Activated naive CD4-positive, alpha-beta T cell treated with anti-CD3 and anti-CD28 coated beads for 36 hours (primary cell): ENCODE measurements around the gene ALX1. TPM values are rescaled to one million over a fixed set of nuclear protein-coding genes. Genes with fewer than 3 reads are reported as not detected.

Source experiments
- CTCF ChIA-PET: fragments of 350-600 bp; sonication (Branson Sonifier 250); formaldehyde crosslinking; loops from one replicate; lab custom pipeline; 2021; ENCODE audit warnings: antibody characterized with exemption; lab: Charles Lee
- DNase-seq: peaks from one replicate; pipeline ENCODE4 v3.0.0-alpha.2; 2020
- H3K27ac Mint-ChIP-seq: one replicate; pipeline ENCODE4 v1.8.0; 2021; ENCODE audit warnings: mild to moderate bottlenecking, mixed read lengths
- H3K27me3 Mint-ChIP-seq: one replicate; pipeline ENCODE4 v1.8.0; 2021; ENCODE audit warnings: low read depth, mixed read lengths
- H3K36me3 Mint-ChIP-seq: one replicate; pipeline ENCODE4 v1.8.0; 2021; ENCODE audit warnings: low read depth, mixed read lengths
- H3K4me1 Mint-ChIP-seq: one replicate; pipeline ENCODE4 v1.8.0; 2021; ENCODE audit warnings: low read depth, mixed read lengths
- H3K4me3 Mint-ChIP-seq: one replicate; pipeline ENCODE4 v1.8.0; 2021; ENCODE audit warnings: mild to moderate bottlenecking, moderate library complexity, mixed read lengths
- H3K9me3 Mint-ChIP-seq: one replicate; pipeline ENCODE4 v1.8.0; 2021; ENCODE audit warnings: mixed read lengths
- intact Hi-C: fragments of 100-400 bp; cut with micrococcal nuclease; formaldehyde crosslinking; loops from one replicate; pipeline ENCODE4 v1.15.1; 2023
- total RNA-seq, 2 experiments: library from RNA; stranded (reverse); gene quantifications; one replicate each; pipeline ENCODE4 v1.2.3, GENCODE V29; 2021

ALX1 gene
- total RNA-seq, 2 experiments from 2014 or later: not detected

GRCh38 chr12:85277900-85278597 is 2.0 kb upstream of the ALX1 start:
- H3K36me3 Mint-ChIP-seq: no peaks in the 10 kb centered on the region
- peaks cover 60% of the 10 kb centered on the region for H3K27me3 Mint-ChIP-seq
- intact Hi-C loops: no loop called here
- H3K4me3 Mint-ChIP-seq: no peak overlapping the region
- H3K9me3 Mint-ChIP-seq: no peaks in the 10 kb centered on the region
- peaks cover 7% of the 10 kb centered on the region for H3K4me1 Mint-ChIP-seq
- no peak overlapping the region for H3K27ac Mint-ChIP-seq
- CTCF ChIA-PET: no interaction called here
- no peak for DNase-seq

DNA sequence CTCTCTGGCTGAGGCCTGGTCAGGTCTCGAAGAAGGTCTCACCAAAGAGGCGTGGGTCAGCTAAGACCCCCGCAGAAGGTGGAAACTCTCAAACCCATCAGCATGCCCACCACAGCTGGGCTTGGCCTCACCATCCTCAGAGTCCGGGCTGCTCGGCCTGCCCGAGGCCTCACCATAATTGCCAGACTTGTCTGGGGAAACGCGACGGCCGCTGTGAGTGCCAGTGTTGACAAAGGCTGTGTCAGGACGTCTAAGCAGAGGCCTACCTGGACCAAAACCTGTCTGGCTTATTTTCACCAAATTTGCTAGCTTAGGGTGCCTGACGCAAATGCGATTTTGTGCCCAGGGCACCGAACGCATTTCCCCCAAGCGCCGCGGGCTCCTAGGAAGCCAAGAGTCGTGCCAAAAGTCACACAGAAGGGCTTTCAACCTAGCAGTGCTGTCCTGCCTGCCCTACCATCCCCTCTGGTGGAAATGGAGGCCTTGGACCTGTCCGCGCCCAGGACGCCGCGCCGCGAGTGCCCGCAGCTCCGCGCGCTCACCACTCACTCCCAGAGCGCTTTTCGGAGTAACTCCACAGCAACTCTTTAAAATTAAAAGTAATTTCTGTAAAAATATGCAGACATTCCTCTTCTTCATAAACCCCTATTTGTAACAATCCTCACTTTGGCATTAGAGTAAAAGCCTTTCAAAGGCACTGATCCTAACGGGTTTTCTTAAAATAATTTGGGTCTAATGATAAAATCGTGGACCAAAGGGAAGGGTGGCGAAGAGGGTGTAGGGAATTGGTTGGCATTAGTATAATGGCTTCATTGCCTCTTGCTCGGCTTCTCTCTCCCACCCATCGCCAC is 1.2 kb upstream of the ALX1 start:
- Mint-ChIP-seq H3K36me3 (no peaks in the 10 kb centered on the region), H3K4me3 (no peak overlapping the region), H3K4me1 (peaks cover 7% of the 10 kb centered on the region), H3K27ac (no peak overlapping the region), H3K27me3 (peaks cover 53% of the 10 kb centered on the region), H3K9me3 (no peaks in the 10 kb centered on the region)
- intact Hi-C loops: no loop called here
- no peak for DNase-seq
- CTCF ChIA-PET: no interaction called here

DNA sequence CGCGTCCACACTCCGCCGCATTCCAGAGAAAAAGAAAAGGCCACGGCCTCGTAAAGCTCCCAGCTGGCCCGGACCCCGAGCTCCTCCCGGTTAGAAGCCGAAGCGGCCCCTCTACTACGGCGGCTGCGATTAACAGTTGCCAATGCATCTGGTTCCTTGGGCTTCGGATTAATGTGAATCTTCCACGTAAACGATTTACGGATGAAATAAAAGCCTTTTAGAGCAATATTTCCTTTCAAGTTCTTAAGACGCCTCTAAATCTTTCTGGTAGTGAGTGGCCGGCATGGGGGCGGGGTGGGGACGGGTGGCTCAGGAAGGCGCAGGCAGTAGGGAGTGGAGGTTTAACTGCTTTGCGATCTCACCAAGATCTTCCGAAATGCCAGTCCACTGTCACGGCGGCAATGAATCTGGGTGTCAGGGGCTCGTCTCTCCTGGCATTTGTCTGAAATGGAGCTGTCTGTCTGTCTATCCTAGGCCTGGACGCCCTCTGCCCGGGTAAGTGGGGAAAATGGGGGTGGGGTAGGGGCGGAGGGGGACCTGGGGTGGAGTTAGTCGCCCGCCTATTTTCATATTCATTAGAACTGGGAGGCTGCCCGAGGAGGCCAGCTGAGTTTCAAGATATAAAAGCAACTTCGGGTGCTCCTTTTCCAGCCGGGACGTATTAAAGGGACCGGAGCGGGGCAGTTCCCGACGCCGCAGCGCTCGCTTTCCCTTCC is 413 bp upstream of the ALX1 start:
- DNase-seq: peak; percentile 3
- Mint-ChIP-seq H3K27me3 (peaks cover 48% of the 10 kb centered on the region), H3K4me1 (peaks cover 7% of the 10 kb centered on the region), H3K4me3 (no peak overlapping the region), H3K9me3 (no peaks in the 10 kb centered on the region), H3K27ac (no peak overlapping the region), H3K36me3 (no peaks in the 10 kb centered on the region)
- intact Hi-C loops: no loop called here
- CTCF ChIA-PET: no interaction called here

- CTCF ChIA-PET: no interaction called here
- H3K4me3 Mint-ChIP-seq: no peak overlapping the region
- DNase-seq: no peak
- peaks cover 7% of the 10 kb centered on the region for H3K4me1 Mint-ChIP-seq
- intact Hi-C loops: no loop called here
- H3K27ac Mint-ChIP-seq: no peak overlapping the region
- no peaks in the 10 kb centered on the region for H3K9me3 Mint-ChIP-seq
- no peaks in the 10 kb centered on the region for H3K36me3 Mint-ChIP-seq
- peaks cover 42% of the 10 kb centered on the region for H3K27me3 Mint-ChIP-seq
Measured at GRCh38 chr12:85280984-85281630, 1.1 kb downstream of the ALX1 start.

DNA sequence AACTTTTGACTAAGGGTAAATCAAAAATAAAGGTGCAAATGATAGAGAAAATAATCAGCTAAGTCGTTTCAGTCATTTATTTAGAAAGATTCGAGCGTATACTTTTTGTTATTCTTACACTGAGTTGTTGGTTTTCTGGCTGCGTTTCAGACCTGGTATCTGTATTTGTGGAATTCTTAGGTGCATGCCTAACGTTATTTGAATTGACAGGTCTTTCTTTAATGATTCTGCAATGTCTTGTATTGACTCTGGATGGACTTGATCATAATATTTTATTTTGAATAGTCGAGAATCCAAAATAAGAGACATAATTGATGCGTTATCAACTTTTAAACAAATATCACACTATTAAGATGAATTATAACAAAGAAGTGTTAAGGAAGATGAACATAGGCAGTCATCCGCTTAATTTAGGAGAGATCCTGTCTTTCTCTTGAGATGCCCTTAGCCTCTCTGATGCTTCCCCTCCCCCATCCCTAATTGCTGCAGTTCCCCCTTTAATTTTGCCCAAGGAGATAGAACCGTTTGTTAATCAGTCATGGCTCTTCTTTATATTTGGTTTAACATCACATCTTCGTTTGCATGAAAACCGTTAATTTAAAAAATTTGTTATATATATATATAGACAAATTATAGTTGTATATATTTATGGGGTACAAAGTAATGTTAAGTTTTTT is 1.8 kb downstream of the ALX1 start:
- Mint-ChIP-seq H3K4me1 (peaks cover 7% of the 10 kb centered on the region), H3K27me3 (peaks cover 37% of the 10 kb centered on the region), H3K4me3 (no peak overlapping the region), H3K36me3 (no peaks in the 10 kb centered on the region), H3K9me3 (no peaks in the 10 kb centered on the region), H3K27ac (no peak overlapping the region)
- intact Hi-C loops: no loop called here
- CTCF ChIA-PET: no interaction called here
- DNase-seq: no peak

DNA sequence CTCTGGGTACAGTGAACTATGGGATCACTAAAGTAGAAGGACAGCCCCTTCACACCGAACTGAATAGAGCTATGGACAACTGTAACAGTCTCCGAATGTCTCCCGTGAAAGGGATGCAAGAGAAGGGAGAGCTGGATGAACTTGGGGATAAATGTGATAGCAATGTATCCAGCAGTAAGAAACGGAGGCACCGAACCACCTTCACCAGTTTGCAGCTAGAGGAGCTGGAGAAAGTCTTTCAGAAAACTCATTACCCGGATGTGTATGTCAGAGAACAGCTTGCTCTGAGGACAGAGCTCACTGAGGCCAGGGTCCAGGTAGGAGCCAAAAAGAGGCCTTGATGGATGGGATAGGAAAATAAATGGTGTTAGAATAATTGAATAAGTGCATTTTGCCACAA is 3.5 kb downstream of the ALX1 start:
- peaks cover 26% of the 10 kb centered on the region for H3K27me3 Mint-ChIP-seq
- no peaks in the 10 kb centered on the region for H3K9me3 Mint-ChIP-seq
- no peak overlapping the region for H3K4me3 Mint-ChIP-seq
- CTCF ChIA-PET: no interaction called here
- peaks cover 7% of the 10 kb centered on the region for H3K4me1 Mint-ChIP-seq
- no peak for DNase-seq
- intact Hi-C loops: no loop called here
- no peaks in the 10 kb centered on the region for H3K36me3 Mint-ChIP-seq
- no peak overlapping the region for H3K27ac Mint-ChIP-seq

DNA sequence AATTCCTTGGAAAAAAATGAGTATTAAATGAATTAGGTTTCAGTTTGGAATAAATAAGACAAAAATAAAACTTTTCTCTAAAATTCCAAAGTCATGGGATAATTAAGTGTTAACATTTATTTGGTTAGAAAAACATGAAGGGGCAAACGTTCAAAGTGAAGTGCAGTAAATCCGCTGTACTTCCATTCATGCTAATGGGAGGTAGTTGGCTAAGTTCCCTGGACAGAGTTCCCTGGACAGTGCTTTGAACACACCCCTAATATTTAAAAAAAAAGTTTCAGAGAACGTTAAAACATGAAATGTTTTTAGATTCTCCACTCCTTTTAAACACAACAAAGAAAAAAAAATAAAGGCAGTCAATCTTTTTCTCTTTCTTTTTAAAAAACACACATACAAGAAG is 16.3 kb downstream of the ALX1 start:
- intact Hi-C loops: no loop called here
- no peaks in the 10 kb centered on the region for H3K36me3 Mint-ChIP-seq
- H3K4me1 Mint-ChIP-seq: no peaks in the 10 kb centered on the region
- CTCF ChIA-PET: no interaction called here
- H3K4me3 Mint-ChIP-seq: no peak overlapping the region
- no peak overlapping the region for H3K27ac Mint-ChIP-seq
- H3K27me3 Mint-ChIP-seq: no peaks in the 10 kb centered on the region
- no peak for DNase-seq
- no peaks in the 10 kb centered on the region for H3K9me3 Mint-ChIP-seq

DNA sequence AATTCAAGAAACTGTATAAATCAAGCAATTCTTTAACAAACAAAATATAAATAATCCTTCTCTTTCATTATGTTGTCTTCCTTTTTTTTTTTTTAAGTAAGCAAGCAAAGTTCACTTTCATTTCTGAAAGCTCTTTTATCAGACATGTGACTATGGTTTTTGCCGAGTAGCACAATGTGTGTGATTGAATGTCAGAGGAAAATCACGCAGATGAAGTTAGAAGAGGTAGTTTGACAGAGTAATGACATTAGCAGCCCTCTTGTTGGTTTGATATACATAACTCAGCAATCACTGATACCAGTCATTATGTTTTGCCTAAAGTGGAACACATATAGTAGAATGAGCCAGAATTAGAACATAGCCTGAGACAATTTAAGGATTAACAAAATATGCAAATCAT is 19.0 kb downstream of the ALX1 start:
- CTCF ChIA-PET: interaction anchor here (0.7 kb wide), 1 partner anchor 65 kb away, joined by 7 read pairs; no protein-coding TSS in a partner anchor
- Mint-ChIP-seq H3K27ac (no peak overlapping the region), H3K4me3 (no peak overlapping the region), H3K27me3 (no peaks in the 10 kb centered on the region), H3K4me1 (no peaks in the 10 kb centered on the region), H3K9me3 (no peaks in the 10 kb centered on the region), H3K36me3 (no peaks in the 10 kb centered on the region)
- DNase-seq: no peak
- intact Hi-C loops: no loop called here

GRCh38 chr12:85301051-85301450 is 21.0 kb downstream of the ALX1 start:
- no peak for DNase-seq
- H3K27me3 Mint-ChIP-seq: no peaks in the 10 kb centered on the region
- H3K36me3 Mint-ChIP-seq: no peaks in the 10 kb centered on the region
- no peaks in the 10 kb centered on the region for H3K4me1 Mint-ChIP-seq
- CTCF ChIA-PET: no interaction called here
- H3K27ac Mint-ChIP-seq: no peak overlapping the region
- H3K9me3 Mint-ChIP-seq: no peaks in the 10 kb centered on the region
- H3K4me3 Mint-ChIP-seq: no peak overlapping the region
- intact Hi-C loops: no loop called here

DNA sequence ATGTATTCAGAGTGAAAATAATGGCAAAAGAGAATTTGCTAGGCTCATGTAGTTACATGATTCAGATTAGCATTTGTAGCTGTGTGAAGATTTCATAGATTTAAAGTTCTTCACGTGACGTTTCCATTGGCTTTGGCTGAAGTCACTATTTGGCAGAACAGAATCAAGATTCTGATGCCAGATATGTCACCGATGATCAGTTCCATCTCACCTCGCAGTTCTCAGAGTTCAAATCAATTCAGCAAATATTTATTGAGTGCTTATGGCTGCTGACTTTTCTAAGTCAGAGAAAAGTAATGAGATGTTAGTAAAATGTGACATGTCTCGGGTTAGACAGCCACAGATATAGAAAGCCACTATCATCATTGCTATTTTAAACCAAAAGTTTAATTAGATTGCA is 28.4 kb downstream of the ALX1 start:
- Mint-ChIP-seq H3K4me3 (no peak overlapping the region), H3K9me3 (no peaks in the 10 kb centered on the region), H3K27me3 (no peaks in the 10 kb centered on the region), H3K27ac (no peak overlapping the region), H3K36me3 (no peaks in the 10 kb centered on the region), H3K4me1 (no peaks in the 10 kb centered on the region)
- CTCF ChIA-PET: no interaction called here
- intact Hi-C loops: no loop called here
- no peak for DNase-seq

DNA sequence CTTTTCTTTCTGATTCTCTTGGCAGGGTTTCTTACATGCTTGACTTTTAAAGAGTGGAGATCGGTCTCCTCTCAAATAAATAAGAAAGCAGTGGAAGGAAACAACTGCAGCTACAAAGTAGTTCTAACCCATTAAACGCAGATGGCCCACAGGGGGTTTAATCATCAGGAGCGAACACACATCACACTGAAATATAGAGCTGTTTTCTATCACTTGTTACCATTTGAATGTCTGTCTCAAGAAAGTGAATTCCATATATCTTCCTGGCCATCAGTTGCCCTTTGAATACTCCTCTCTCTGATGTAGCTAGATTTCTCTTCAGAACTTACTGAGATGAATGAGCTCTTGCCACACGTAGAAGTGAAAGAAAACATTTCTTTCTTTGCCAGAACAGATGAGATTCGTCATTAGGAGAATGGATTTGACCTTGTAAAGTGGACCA is 29.1 kb downstream of the ALX1 start:
- peaks cover 2% of the 10 kb centered on the region for H3K9me3 Mint-ChIP-seq
- CTCF ChIA-PET: interaction anchor here (0.7 kb wide), 1 partner anchor 58 kb away, joined by 5 read pairs; no protein-coding TSS in a partner anchor
- no peak for DNase-seq
- intact Hi-C loops: no loop called here
- no peak overlapping the region for H3K4me3 Mint-ChIP-seq
- no peaks in the 10 kb centered on the region for H3K27me3 Mint-ChIP-seq
- H3K36me3 Mint-ChIP-seq: no peaks in the 10 kb centered on the region
- H3K4me1 Mint-ChIP-seq: no peaks in the 10 kb centered on the region
- H3K27ac Mint-ChIP-seq: no peak overlapping the region

- DNase-seq: no peak
- peaks cover 2% of the 10 kb centered on the region for H3K9me3 Mint-ChIP-seq
- H3K36me3 Mint-ChIP-seq: no peaks in the 10 kb centered on the region
- H3K27ac Mint-ChIP-seq: no peak overlapping the region
- CTCF ChIA-PET: no interaction called here
- H3K4me3 Mint-ChIP-seq: no peak overlapping the region
- intact Hi-C loops: no loop called here
- H3K27me3 Mint-ChIP-seq: no peaks in the 10 kb centered on the region
- no peaks in the 10 kb centered on the region for H3K4me1 Mint-ChIP-seq
Measured at GRCh38 chr12:85310025-85310424, 30.0 kb downstream of the ALX1 start.
